Effector CD4-positive, alpha-beta T cell (primary cell): ENCODE results near the gene SYTL5.

Source experiments
- DNase-seq: peaks from one replicate; pipeline ENCODE4 v3.0.0-alpha.2; 2020

Gene SYTL5

GRCh38 chrX:38150993-38151392 is 144.6 kb downstream of the SYTL5 start:
- DNase-seq: no peak

- DNase-seq: no peak
Measured at GRCh38 chrX:38151441-38151840, 145.1 kb downstream of the SYTL5 start.

GRCh38 chrX:38154340-38154739 is 148.0 kb downstream of the SYTL5 start:
- no peak for DNase-seq

- no peak for DNase-seq
Measured at GRCh38 chrX:38154818-38155217, 148.5 kb downstream of the SYTL5 start.

- DNase-seq: no peak
Measured at GRCh38 chrX:38156838-38157237, 150.5 kb downstream of the SYTL5 start.

GRCh38 chrX:38163193-38163592 is 156.8 kb downstream of the SYTL5 start:
- DNase-seq: no peak

GRCh38 chrX:38165023-38165422 is 158.7 kb downstream of the SYTL5 start:
- no peak for DNase-seq

- peak; percentile 4 for DNase-seq
Measured at GRCh38 chrX:38166478-38167083, 160.2 kb downstream of the SYTL5 start.

- no peak for DNase-seq
Measured at GRCh38 chrX:38170556-38170955, 164.2 kb downstream of the SYTL5 start.

- DNase-seq: no peak
Measured at GRCh38 chrX:38172596-38172995, 166.2 kb downstream of the SYTL5 start.

GRCh38 chrX:38175139-38175538 is 168.8 kb downstream of the SYTL5 start:
- DNase-seq: no peak

- DNase-seq: no peak
Measured at GRCh38 chrX:38178396-38178795, 172.0 kb downstream of the SYTL5 start.
